Neural cell (in vitro differentiated cells): Measurements from ENCODE around the gene IER5L. TPM values are rescaled to one million over a fixed set of nuclear protein-coding genes. Genes with fewer than 3 reads are reported as not detected.

Experiments used
- H2AFZ ChIP-seq: fragments of 200-600, 300-800 bp; sonication (generic), shearing (Covaris generic); 2 replicates; pipeline ENCODE4 v1.6.0; 2014; ENCODE audit warnings: low read depth, mild to moderate bottlenecking, antibody characterized with exemption, low read length, moderate library complexity
- H3F3A ChIP-seq: fragments of 200-600 bp; shearing (Covaris generic); 2 replicates; pipeline ENCODE4 v1.6.1; 2016; ENCODE audit warnings: mild to moderate bottlenecking, moderate library complexity, mixed read lengths, antibody characterized with exemption, low read length; ENCODE audit not compliant: insufficient read depth, poor library complexity, severe bottlenecking
- H3K27ac ChIP-seq: fragments of 200-600, 300-800 bp; sonication (generic), shearing (Covaris generic); 2 replicates; pipeline ENCODE4 v1.5.1; 2014; ENCODE audit warnings: mild to moderate bottlenecking, low read length, moderate library complexity
- H3K27me3 ChIP-seq: fragments of 300-800, 200-600 bp; sonication (generic), shearing (Covaris generic); 2 replicates; pipeline ENCODE4 v1.6.0; 2014; ENCODE audit warnings: mild to moderate bottlenecking, low read depth, low read length, moderate library complexity; ENCODE audit not compliant: insufficient read depth
- H3K36me3 ChIP-seq: fragments of 300-800, 200-600 bp; sonication (generic), shearing (Covaris generic); 2 replicates; pipeline ENCODE4 v1.5.1; 2014; ENCODE audit warnings: mild to moderate bottlenecking, antibody characterized with exemption, low read length, moderate library complexity; ENCODE audit not compliant: insufficient read depth
- H3K4me2 ChIP-seq: fragments of 300-800, 200-600 bp; sonication (generic), shearing (Covaris generic); 2 replicates; pipeline ENCODE4 v1.6.0; 2014; ENCODE audit warnings: mild to moderate bottlenecking, low read length
- H3K4me3 ChIP-seq: fragments of 300-800, 200-600 bp; sonication (generic), shearing (Covaris generic); 2 replicates; pipeline ENCODE4 v1.5.1; 2014; ENCODE audit warnings: mild to moderate bottlenecking, low read length, moderate library complexity
- H3K79me2 ChIP-seq: fragments of 200-600 bp; shearing (Covaris generic); replicated peaks from 2 replicates; pipeline ENCODE4 v1.6.0; 2014; ENCODE audit warnings: mild to moderate bottlenecking, low read length, moderate library complexity; ENCODE audit not compliant: insufficient read depth
- H3K9ac ChIP-seq: fragments of 300-800, 200-600 bp; sonication (generic), shearing (Covaris generic); 2 replicates; pipeline ENCODE4 v1.6.1; 2016; ENCODE audit warnings: mild to moderate bottlenecking, low read length, mixed read lengths
- H3K9me2 ChIP-seq: fragments of 200-600 bp; shearing (Covaris generic); 2 replicates; pipeline ENCODE4 v1.6.1; 2016; ENCODE audit warnings: mild to moderate bottlenecking, low read length, mixed read lengths; ENCODE audit not compliant: insufficient read depth
- H3K9me3 ChIP-seq: fragments of 200-600, 300-800 bp; sonication (generic), shearing (Covaris generic); 2 replicates; pipeline ENCODE4 v1.6.1; 2016; ENCODE audit warnings: mild to moderate bottlenecking, mixed run types, low read length, moderate library complexity, mixed read lengths
- H4K20me1 ChIP-seq: fragments of 200-600 bp; shearing (Covaris generic); 2 replicates; pipeline ENCODE4 v1.6.1; 2016; ENCODE audit warnings: mild to moderate bottlenecking, mixed run types; ENCODE audit not compliant: insufficient read depth
- CTCF ChIP-seq: fragments of 450-650 bp; IDR thresholded peaks from 2 replicates; pipeline ENCODE4 v1.5.1; 2014; ENCODE audit warnings: antibody characterized with exemption, mild to moderate bottlenecking, moderate library complexity; ENCODE audit not compliant: poor library complexity, severe bottlenecking
- EP300 ChIP-seq: fragments of 450-650 bp; conservative IDR thresholded peaks from 2 replicates; pipeline ENCODE4 v1.6.1; 2014; ENCODE audit warnings: antibody characterized with exemption, mild to moderate bottlenecking, moderate library complexity; ENCODE audit not compliant: poor library complexity, severe bottlenecking
- EZH2 ChIP-seq: fragments of 200-600, 300-800 bp; shearing (Covaris generic), sonication (generic); IDR thresholded peaks from 2 replicates; pipeline ENCODE4 v1.6.1; 2014; ENCODE audit warnings: antibody characterized with exemption, low read length, borderline replicate concordance, mild to moderate bottlenecking; ENCODE audit not compliant: insufficient read depth, poor library complexity, severe bottlenecking
- MXI1 ChIP-seq: fragments of 450-650 bp; conservative IDR thresholded peaks from 2 replicates; pipeline ENCODE4 v1.6.1; 2014; ENCODE audit warnings: antibody characterized with exemption, mild to moderate bottlenecking; ENCODE audit not compliant: poor library complexity, severe bottlenecking
- POLR2AphosphoS5 ChIP-seq: IDR thresholded peaks from 2 replicates; pipeline ENCODE4 v1.6.1; 2012
- RAD21 ChIP-seq: fragments of 450-650 bp; conservative IDR thresholded peaks from 2 replicates; pipeline ENCODE4 v1.6.1; 2014; ENCODE audit warnings: antibody characterized with exemption, mild to moderate bottlenecking, moderate library complexity
- REST ChIP-seq: IDR thresholded peaks from 2 replicates; pipeline ENCODE4 v1.6.1; 2012; ENCODE audit warnings: borderline replicate concordance
- SMC3 ChIP-seq: fragments of 450-650 bp; conservative IDR thresholded peaks from 2 replicates; pipeline ENCODE4 v1.6.1; 2014; ENCODE audit warnings: antibody characterized with exemption, mild to moderate bottlenecking, moderate library complexity; ENCODE audit not compliant: poor library complexity
- TAF1 ChIP-seq: IDR thresholded peaks from 2 replicates; pipeline ENCODE4 v1.6.1; 2012; ENCODE audit warnings: low read depth
- polyA plus RNA-seq: library from polyadenylated mRNA; depleted of rRNA; stranded (reverse); fragments of >200 nt; gene quantifications from 2 replicates; pipeline ENCODE4 v1.2.3, GENCODE V29; 2014

The IER5L gene
- polyA plus RNA-seq, 1 donor from 2014 or later, result 20.8 TPM

GRCh38 chr9:129177443-129177790 lies 644 bp downstream of the IER5L start:
- H3K79me2 ChIP-seq, result peaks cover 21% of the 10 kb centered on the region
- peak overlapping the region; percentile 84 for H3K27ac ChIP-seq
- H3K9me2 ChIP-seq, result no peaks in the 10 kb centered on the region
- H3F3A ChIP-seq, result no peaks in the 10 kb centered on the region
- H3K9ac ChIP-seq, result peak overlapping the region; percentile 95
- no peak overlapping the region for H3K4me2 ChIP-seq
- H3K9me3 ChIP-seq, result no peaks in the 10 kb centered on the region
- H4K20me1 ChIP-seq, result peaks cover 4% of the 10 kb centered on the region
- H3K27me3 ChIP-seq, result no peaks in the 10 kb centered on the region
- no peak for TF ChIP-seq TAF1
- no peak for TF ChIP-seq POLR2AphosphoS5
- TF ChIP-seq REST, result no peak
- no peak for TF ChIP-seq EZH2
- TF ChIP-seq MXI1, result no peak
- TF ChIP-seq RAD21, result no peak
- TF ChIP-seq CTCF, result no peak
- no peak for TF ChIP-seq SMC3
- no peak for TF ChIP-seq EP300
- peak overlapping the region; percentile 100 for H3K4me3 ChIP-seq
- H3K36me3 ChIP-seq, result no peaks in the 10 kb centered on the region
- no peak overlapping the region for H2AFZ ChIP-seq

DNA sequence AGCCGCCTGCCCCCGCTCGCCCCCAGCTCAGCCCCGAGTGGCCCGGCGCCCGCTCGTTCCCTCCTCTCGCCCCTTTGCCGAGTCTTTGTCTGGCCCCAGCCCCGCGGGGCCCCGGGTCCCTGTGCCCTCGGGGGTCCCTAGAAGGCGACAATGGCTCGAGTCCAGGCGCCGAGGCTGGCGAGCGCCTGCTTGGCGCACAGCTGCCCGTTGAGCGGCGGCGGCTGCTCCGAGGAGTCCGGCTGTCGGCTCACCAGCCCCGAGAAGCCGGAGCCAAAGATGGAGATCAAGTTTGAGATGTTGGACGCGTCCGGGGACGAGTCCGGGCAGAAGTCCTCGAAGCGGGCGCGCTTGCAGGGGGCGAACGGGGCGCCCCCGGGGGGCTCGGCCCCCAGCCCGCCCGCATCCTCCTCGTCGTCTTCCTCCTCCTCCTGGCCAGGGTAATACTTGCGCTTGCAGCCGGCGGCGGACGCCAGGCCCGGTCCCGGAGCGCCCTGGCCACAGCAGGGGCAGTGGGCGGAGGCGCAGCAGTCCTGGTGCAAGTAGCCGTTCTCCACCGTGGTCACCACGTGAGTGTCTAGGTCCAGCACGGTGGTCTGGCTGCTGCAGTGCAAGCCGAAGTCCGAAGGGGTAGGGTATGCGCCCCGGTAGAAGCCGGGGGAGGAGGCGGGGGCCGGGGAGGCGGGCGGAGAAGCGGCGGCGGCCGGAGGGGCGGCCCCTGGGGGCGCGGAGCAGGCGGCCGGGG lies 1.2 kb downstream of the IER5L start:
- H3K4me3 ChIP-seq, result peak overlapping the region; percentile 100
- peak overlapping the region; percentile 95 for H3K4me2 ChIP-seq
- H3K36me3 ChIP-seq, result no peaks in the 10 kb centered on the region
- H3K9me3 ChIP-seq, result no peaks in the 10 kb centered on the region
- no peaks in the 10 kb centered on the region for H3K27me3 ChIP-seq
- H2AFZ ChIP-seq, result no peak overlapping the region
- H3F3A ChIP-seq, result no peaks in the 10 kb centered on the region
- H3K79me2 ChIP-seq, result peaks cover 21% of the 10 kb centered on the region
- H3K27ac ChIP-seq, result peak overlapping the region; percentile 77
- no peaks in the 10 kb centered on the region for H3K9me2 ChIP-seq
- peak overlapping the region; percentile 95 for H3K9ac ChIP-seq
- no peak for TF ChIP-seq EP300
- no peak for TF ChIP-seq EZH2
- TF ChIP-seq SMC3, result no peak
- no peak for TF ChIP-seq MXI1
- peak; percentile 21 for TF ChIP-seq RAD21
- TF ChIP-seq TAF1, result no peak
- TF ChIP-seq REST, result peak; percentile 32
- peak; percentile 34 for TF ChIP-seq POLR2AphosphoS5
- TF ChIP-seq CTCF, result peak; percentile 4
- H4K20me1 ChIP-seq, result peaks cover 4% of the 10 kb centered on the region
